ENCODE results near the gene ADAMTS3.

DNA sequence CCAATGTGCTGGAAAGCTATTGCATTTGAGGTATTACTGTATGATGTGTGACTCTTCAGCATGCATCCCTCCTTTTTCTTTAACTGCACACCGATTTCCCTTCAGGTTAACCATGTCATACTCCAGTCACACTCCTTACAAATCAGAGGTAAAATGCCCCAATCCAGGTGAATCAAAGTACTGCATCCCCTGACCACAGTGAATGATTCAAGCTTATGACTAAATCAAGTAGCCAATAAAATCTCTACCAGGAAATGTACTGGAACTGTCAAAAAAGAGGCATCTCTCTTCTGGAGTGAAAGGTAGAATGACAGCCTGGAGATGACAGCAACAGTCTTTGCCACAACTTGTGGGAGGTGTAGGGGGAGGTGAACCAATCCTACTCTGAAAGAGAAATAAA, 10.4 kb downstream of the ADAMTS3 start:
- TF ChIP-seq SMAD3 (CRISPR knock-in tag; IDR thresholded peaks at IDR 0.05; ENCODE audit: borderline replicate concordance) (no peak), FOXJ3 (CRISPR knock-in tag; IDR thresholded peaks at IDR 0.05; ENCODE audit: borderline replicate concordance) (no peak)
